Measurements from ENCODE around the gene KRT12.

The KRT12 gene

GRCh38 chr17:40846515-40847144, 20.4 kb downstream of the KRT12 start:
- no peak for DNase-seq (ENCODE audit: low read depth in 1 of 2, low spot score in 1 of 2)

DNA sequence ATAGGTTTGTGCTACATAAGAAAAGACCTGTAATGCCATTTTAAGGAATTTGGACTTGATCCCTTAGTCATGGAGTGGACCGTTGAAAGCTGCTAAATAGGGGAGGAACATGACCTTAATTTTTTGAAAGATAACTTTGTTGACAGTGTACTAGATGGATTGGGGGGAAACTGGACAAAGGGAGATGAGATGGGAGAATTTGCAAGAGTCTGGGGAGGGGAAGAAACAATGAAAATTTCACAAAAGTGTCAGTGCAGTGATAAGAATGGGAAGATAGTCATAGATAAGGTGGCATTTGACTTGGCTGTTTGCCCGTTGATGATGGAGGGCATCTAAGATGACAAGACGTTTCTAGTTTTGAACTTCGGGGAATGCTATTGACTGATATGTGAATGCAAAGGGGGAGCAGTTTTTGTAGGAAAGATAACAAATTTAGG, 22.3 kb downstream of the KRT12 start:
- no peak for DNase-seq (ENCODE audit: low read depth in 1 of 2, low spot score in 1 of 2)

DNA sequence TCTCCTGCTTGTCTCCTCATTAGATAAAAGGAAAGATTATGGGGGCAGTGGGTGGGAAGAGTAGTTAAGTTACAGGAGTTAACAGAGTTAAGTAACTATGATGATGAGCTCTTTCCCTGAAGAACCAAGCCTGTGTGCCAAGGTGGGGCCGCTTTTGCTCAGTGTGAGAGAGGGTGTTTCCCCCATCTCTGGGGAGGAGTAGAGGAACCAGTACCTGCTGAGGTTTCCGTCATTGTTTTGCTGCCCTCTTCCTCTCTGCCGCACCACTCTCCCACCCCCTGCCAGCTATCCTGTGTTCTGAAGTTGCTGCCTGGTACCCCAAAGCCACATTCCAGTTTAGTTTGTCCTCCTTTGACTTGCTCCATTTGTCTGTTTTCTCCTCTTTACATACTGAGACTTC, 23.8 kb downstream of the KRT12 start:
- no peak for DNase-seq (ENCODE audit: low read depth in 1 of 2, low spot score in 1 of 2)

DNA sequence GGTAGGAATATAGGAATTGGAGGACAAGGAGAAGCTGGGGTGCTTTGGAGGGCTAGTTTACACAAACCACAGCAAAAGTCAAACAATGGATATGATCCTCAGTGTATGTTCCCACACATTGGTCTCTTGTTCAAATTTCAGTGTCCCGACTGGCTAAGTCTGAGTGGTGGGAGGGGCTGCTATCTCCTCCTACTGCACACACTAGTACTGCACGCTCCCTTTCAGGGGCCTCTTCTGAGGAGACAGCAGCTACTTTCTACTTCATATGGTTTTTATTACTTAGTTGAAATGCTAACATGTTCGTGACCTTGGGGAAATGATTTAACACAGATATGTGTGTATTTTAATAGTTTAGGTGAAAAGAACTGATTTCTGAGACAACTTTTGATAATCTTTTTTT, 25.8 kb downstream of the KRT12 start:
- DNase-seq (ENCODE audit: low read depth in 1 of 2, low spot score in 1 of 2) = no peak

DNA sequence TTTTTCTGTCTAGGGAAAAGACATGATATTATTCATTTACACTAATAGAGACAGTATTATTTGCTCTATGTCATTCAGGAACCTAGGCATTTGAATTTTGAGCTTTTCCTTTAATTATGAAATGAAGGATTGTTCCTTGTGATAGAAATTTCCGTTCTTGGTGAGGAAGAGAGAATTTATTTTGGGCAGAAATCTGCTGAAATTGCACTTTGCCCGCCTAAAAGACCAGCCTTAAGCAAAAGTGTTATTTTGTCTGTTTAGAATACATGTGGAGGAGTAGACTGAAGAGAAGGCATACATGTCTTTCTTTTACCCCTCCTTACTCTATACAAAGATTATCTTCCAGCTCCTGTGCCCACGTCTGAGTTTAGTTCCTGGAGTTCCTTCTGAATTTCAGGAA, 27.8 kb downstream of the KRT12 start:
- DNase-seq (ENCODE audit: low read depth in 1 of 2, low spot score in 1 of 2) = no peak

GRCh38 chr17:40836020-40836419, 31.0 kb downstream of the KRT12 start:
- no peak for DNase-seq (ENCODE audit: low read depth in 1 of 2, low spot score in 1 of 2)

DNA sequence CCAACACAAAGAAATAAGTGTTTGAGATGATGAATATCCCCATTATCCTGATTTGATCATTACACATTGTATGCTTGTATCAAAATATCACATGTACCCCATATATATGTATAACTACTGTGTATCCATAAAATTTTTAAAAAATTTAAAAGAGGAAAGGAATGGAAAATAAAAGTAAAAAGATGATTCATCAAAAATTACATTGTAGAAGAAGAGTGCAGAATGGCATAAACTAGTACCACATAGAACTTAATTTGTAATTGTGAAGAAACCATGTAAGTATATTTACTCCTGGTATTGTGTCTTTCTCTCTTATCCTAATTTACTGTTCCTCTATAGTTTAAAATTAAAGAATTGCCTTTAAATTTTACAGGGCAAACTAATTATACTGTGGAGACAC, 33.1 kb downstream of the KRT12 start:
- DNase-seq (ENCODE audit: low read depth in 1 of 2, low spot score in 1 of 2) = no peak

- DNase-seq (ENCODE audit: low read depth in 1 of 2, low spot score in 1 of 2) = no peak
These were observed 34.2 kb downstream of the KRT12 start for GRCh38 chr17:40832840-40833239.

- DNase-seq (ENCODE audit: low read depth in 1 of 2, low spot score in 1 of 2) = no peak
These were observed 36.8 kb downstream of the KRT12 start for GRCh38 chr17:40830085-40830776.

- no peak for DNase-seq (ENCODE audit: low read depth in 1 of 2, low spot score in 1 of 2)
These were observed 38.5 kb downstream of the KRT12 start for GRCh38 chr17:40828454-40829044.

- no peak for DNase-seq (ENCODE audit: low read depth in 1 of 2, low spot score in 1 of 2)
These were observed 39.1 kb downstream of the KRT12 start for GRCh38 chr17:40827746-40828453.

DNA sequence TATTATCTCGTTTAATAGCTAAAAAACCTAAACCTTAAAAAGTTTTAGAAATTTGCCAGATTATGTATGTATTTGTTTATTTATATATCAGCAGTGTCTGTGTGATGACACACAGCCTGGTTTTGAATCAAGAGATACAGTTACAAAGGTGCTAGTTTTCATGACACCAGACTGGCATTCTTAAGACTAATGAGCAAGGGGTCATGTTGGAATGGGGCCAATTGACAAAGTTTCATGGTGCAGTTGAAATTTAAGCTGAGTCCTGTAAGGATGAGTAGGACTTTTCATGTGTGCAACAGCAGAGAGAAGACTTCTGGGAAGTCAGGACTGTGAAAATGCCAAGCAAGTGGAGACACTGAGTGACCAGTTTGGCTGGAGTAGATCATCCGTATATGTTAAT, 41.4 kb downstream of the KRT12 start:
- no peak for DNase-seq (ENCODE audit: low read depth in 1 of 2, low spot score in 1 of 2)

GRCh38 chr17:40824015-40824832, 42.8 kb downstream of the KRT12 start:
- no peak for DNase-seq (ENCODE audit: low read depth in 1 of 2, low spot score in 1 of 2)

DNA sequence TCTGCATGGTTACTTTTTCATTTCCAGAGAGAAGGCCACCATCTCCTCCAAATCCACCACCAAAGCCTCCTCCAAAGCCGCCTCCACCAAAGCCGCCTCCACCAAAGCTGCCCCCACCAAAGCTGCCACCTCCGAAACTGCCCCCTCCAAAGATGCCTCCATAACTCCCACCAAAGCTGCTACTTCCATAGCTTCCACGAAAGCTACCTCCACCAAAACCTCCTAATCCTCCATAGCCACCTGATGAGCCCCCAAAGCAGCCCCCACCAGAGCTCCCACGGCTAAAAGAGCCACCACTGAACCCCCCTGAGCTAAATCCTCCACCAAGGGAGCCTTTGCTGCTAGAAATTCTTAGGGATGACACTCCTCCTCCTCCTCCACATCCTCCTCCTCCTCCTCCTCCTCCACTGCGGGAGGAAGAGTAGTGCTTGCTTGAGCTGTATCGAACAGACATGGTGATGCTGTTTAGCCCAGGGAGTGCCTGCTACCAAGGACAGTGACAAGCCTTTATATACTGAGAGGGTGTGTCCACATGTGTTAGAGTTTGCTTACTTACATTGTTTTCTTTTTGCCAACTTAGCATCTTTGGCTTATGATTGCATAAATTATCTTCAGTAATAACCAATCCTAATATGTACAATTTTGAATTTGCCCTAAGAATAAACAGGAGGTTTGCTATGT, 44.8 kb downstream of the KRT12 start, which contains the start of gene KRT10:
KRT10 (minus strand) TSS at position 483 of the 681 bp plus-strand sequence; CDS start at position 454, 29 bp downstream.
- no peak for DNase-seq (ENCODE audit: low read depth in 1 of 2, low spot score in 1 of 2)

DNA sequence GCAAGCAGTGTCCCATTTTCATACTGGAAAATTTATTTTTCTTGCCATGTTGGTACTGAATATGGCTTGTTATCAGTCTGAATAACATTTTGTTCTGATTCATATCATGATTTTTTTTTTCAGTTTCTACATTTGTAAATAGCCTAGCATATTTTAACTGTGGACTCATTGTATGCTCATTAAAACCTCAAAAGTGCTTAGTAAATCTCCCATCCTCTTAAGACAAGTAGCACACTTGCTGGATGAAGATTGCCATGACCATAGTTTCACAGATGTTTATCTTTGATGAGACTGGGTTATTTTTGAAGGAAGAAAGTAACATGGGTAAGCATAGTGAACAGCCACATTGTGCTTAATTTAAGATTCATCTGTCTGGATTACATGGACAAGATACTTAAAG, 45.5 kb downstream of the KRT12 start:
- DNase-seq (ENCODE audit: low read depth in 1 of 2, low spot score in 1 of 2) = no peak

DNA sequence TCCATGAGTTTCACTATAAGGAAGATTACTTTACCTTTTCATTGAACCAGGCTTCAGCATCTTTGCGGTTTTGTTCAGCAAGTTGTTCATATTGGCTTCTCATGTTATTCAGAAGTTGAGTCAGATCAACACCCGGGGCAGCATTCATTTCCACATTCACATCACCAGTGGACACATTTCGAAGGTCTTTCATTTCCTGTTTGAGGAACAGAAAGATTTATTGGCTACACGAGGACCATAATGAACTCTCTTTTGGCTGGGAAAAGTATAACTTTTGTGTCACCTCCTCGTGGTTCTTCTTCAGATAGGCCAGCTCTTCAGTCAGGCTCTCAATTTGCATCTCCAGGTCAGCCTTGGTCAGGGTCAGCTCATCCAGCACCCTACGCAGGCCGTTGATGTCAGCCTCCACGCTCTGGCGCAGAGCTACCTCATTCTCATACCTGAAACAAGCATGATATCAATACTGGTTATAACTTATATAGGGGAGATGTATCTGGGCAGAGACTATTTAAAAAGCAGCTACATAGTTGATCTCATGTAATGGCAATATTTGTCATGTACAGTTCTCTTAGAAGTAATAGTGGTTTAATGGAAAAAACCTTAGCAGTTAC, 46.7 kb downstream of the KRT12 start:
- DNase-seq (ENCODE audit: low read depth in 1 of 2, low spot score in 1 of 2) = no peak

GRCh38 chr17:40819528-40820125, 47.4 kb downstream of the KRT12 start:
- DNase-seq (ENCODE audit: low read depth in 1 of 2, low spot score in 1 of 2) = no peak

- DNase-seq (ENCODE audit: low read depth in 1 of 2, low spot score in 1 of 2) = peak; percentile 65 to 76
These were observed 48.1 kb downstream of the KRT12 start for GRCh38 chr17:40818733-40819527.

GRCh38 chr17:40818343-40818732, 48.7 kb downstream of the KRT12 start:
- no peak for DNase-seq (ENCODE audit: low read depth in 1 of 2, low spot score in 1 of 2)
